Right hindlimb (tissue), 1 donor: Measurements from ENCODE around the gene TRIP12.
"Not testable (repeated sequence)": the region's sequence is repeated elsewhere in the genome, so short reads cannot be mapped to it uniquely, and the experiment has no call there.

Experiments
- DNase-seq: peaks from one replicate; pipeline ENCODE4 v3.0.0-alpha.2; 2018

TRIP12 gene

GRCh38 chr2:229752970-229753729, 168.7 kb downstream of the TRIP12 start:
- no peak for DNase-seq

DNA sequence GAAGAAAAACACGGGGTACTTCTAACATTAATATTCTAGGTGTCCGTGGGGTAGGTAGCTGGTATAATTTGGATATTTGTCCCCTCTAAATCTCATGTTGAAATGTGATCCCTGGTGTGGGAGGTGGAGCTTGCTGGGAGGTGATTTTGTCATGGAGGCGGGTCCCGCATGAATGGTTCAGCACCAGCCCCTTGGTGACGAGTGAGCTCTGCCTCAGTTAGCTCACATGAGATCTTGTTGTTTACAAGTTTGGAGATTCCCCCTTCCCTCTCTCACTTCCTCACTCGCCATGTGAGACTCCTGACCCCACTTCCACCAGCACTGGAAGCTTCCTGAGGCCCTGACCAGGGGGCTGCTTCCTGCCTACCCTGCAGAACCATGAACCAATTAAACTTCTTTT, 172.0 kb downstream of the TRIP12 start:
- no peak for DNase-seq

DNA sequence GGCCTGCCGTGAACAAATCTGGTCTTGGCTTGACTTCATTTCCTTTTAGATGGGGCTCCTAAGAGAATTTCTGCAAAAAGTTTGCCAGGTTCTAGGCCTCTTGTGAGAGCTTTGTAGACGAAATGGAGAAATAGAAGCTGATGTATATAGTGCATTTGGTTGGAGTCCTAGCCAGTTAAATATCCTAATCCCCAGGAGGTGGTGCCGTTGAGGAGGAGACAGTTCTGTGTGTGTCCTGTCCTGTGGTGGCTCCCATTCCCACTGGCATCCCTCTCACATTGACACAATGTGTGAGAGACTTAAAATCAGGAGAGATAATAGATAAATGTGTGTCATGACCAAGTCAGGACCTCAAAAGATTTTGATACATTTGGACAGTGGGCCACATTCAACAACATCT, 172.9 kb downstream of the TRIP12 start:
- DNase-seq: no peak

- not testable (repeated sequence) for DNase-seq
Observed at GRCh38 chr2:229742691-229743090, 179.1 kb downstream of the TRIP12 start.

DNA sequence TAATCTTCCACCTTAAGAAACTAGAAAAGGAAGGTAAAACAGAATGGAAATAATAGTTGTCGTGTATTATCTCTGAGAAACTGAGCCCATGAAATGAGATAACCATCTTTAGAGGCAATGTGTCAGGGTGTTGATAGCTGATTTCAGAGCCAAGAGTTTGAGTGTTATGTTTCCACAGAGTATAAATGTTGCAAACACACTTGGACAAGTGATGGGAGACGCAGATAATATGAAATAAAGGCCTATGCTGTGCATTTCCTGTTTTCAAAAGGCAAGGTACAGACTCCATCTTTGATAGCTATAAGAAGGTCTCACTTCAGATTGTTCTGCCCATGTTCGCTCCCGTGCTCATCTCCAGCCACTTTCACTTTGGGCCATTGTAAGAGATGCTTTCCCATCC, 181.5 kb downstream of the TRIP12 start:
- DNase-seq: no peak

DNA sequence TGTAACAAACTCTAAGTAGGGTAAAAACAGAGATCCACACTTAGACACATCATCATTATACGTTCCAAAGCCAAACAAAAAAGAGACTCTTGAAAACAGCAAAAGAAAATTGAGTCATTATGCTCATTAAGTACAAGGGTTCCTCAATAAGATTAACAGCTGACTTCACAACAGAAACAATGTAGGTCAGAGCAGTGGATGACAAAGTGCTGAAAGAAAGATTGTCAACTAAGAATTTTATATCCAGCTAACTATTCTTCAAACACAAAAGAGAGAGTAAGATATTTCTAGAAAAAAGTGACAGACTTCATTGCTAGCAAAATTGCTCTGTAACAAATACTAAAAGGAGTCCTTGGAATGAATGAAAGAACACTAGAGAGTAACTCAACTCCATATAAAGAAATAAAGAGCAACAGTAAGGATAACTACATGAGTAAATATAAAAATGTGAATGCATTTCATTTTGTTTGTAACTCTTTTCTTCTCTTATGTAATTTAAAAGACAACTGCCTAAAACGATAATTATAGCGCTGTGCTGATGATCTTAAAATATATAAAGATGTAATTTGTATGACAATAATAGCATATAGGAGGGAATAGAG, 183.7 kb downstream of the TRIP12 start:
- no peak for DNase-seq

DNA sequence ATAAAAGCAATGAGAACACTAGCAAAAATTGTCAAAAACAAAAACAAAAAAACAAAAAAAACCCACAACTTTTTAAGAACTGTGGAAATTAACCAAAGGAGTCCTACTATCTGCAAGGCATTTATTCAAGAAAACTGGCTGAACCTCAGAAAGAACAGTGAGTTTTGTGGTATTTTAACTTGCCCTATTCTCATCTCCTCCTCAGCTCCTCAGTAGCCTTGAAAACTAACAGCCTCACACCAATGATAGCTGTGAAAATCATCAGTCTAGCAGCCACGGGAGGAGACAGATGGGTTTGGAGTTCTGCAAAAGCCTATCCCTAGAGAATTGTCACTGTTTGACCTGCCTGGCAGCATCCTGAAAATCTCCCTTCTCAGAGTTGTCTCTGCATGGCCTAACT, 187.4 kb downstream of the TRIP12 start:
- DNase-seq: no peak

GRCh38 chr2:229733611-229734245, 188.1 kb downstream of the TRIP12 start:
- DNase-seq: no peak

GRCh38 chr2:229732897-229733296, 188.9 kb downstream of the TRIP12 start:
- DNase-seq: no peak

DNA sequence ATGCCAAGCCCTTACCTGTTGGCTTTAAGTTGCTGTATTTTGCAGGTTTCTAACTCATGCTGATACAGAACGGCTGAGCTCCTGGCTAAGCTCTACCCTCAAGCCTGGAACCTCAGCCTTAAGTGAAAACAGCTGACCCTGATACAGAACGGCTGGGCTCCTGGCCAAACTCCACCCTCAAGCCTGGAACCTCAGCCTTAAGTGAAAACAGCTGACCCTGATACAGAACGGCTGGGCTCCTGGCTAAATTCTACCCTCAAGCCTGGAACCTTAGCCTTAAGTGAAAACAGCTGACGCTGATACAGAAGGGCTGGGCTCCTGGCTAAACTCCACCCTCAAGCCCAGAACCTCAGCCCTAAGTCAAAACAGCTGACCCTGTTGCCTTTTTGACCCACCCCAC, 189.9 kb downstream of the TRIP12 start:
- no peak for DNase-seq

DNA sequence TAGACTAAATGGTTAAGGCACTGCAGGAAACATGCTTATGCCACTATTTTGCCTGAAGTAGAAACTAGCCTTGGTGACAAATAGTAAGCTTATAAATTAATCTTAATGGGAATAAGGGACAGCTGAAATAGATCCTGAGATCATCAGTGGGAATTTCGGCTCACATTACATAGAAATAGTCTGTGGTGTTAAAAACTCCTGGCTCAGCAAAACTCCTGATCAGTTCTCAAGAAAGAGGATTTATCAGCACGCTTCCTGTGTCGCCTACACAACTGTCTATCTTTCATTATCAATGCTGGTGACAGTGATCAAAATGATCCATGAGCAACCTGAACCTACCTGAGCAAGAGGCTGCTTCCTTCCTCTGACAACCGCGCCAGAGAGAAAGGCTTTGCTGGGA, 190.4 kb downstream of the TRIP12 start:
- DNase-seq: no peak

DNA sequence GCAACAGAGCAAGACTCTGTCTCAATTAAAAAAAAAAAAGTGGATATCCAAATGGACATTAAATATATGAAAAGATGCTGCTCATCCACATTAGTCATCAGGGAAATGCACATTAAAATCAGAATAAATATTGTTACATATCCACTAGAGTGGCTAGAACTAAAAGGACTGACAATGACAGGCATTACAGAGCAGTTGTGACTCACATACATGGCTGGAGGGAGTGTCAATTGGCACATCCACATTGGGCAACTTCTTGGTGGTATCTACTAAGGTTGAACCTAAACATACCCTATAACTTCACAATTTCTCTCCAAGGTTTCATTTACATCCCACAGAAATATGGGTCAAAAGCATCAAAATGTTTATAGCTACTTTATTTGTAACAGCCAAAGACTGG, 193.4 kb downstream of the TRIP12 start:
- DNase-seq: no peak

GRCh38 chr2:229726643-229727042, 195.2 kb downstream of the TRIP12 start:
- no peak for DNase-seq

GRCh38 chr2:229725716-229726574, 195.9 kb downstream of the TRIP12 start:
- no peak for DNase-seq

GRCh38 chr2:229723192-229723591, 198.6 kb downstream of the TRIP12 start:
- not testable (repeated sequence) for DNase-seq

DNA sequence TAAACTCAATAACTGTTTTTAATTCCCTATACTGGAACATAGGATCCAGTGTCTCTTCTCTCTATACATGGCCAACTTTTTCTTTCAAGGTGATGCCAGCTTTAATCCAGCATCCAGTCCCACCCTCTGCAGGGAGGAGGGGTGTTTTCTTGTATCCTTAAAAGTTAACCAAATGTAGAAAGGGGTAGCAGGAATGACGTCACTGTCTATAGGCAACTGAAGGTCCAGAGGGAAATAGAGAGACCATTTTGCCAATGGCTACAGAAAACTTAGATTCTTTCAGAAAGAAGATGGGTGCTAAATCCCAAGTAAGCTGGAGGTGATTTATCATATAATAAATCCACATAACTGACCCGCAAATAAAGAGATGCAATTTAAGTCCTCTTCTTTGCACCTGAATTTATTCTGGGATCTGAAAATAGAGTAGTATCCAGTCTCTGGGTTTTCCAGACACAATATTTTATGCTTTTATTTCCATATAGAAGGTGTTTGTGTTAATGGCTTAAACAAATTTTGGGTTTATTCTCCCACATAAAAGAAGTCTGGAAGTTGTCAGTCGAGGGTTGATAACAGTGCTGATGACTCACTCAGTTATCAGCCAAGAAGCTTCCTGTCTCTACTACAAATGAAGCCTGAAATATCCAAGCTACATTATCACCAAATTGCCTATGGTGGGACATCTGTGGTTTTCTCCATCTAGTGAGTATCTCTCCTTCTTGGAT, 201.7 kb downstream of the TRIP12 start:
- DNase-seq: no peak

- no peak for DNase-seq
Observed at GRCh38 chr2:229718057-229718456, 203.8 kb downstream of the TRIP12 start.

GRCh38 chr2:229715895-229716507, 205.8 kb downstream of the TRIP12 start:
- DNase-seq: no peak

GRCh38 chr2:229714736-229715541, 206.9 kb downstream of the TRIP12 start:
- DNase-seq: peak; percentile 82

DNA sequence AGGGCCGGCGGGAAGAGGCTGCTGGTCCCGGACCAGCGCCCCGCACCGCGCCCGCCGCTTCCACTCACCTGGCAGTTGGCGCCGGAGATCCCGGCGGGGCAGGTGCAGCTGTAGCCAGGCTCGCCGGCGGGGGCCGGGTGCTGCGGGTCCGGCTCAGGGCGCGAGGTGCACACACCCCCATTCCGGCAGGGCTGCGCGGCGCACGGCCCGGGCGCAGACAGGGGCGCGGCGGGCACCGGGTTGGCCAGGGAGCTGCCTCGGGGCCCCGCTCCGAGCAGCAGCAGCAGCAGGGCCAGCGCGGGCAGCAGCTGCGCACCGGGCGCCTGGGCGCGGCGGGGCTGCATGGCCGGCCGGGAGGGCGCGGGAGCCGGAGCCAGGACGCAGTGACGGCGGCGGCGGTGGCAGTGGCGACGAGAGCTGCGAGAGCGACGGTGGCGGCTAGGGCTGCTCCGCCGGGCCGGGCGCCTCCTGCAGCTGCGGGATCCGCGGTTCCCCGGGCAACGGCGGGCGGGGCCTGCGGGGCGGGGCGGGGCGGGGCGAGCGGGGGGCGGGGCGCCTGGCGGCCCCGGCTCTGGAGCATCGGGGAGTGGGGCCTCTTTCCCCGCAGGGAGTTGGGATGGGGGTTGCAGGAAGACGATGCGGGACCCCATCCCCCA, 207.6 kb downstream of the TRIP12 start, which contains the start of gene DNER:
TSS of gene DNER (minus strand) at position 476 of the 656 bp plus-strand sequence. CDS start at position 344, 132 bp downstream.
- peak; percentile 37 for DNase-seq
